Ovary (tissue), 9 donors: ENCODE measurements around the gene PGRMC1. TPM values are rescaled to one million over a fixed set of nuclear protein-coding genes. Genes with fewer than 3 reads are reported as not detected.

ENCODE experiments used
- DNase-seq, 5 donors: peaks; one replicate each; pipeline ENCODE4 v3.0.0-alpha.2; 2019 to 2020
- H3K27ac ChIP-seq, 2 donors: fragments of 200-600 bp; one replicate each; pipeline versions ENCODE4 v1.5.1 to v1.8.0; 2019 to 2022
- H3K27me3 ChIP-seq: fragments of 200-600 bp; one replicate; pipeline ENCODE4 v1.8.0; 2022
- H3K36me3 ChIP-seq: fragments of 200-600 bp; sonication (generic); one replicate; pipeline ENCODE4 v1.5.1; 2019
- H3K4me1 ChIP-seq: one replicate; pipeline ENCODE4 v1.8.1; 2013; ENCODE audit warnings: mild to moderate bottlenecking, moderate library complexity; ENCODE audit not compliant: insufficient read depth
- H3K4me3 ChIP-seq: fragments of 200-600 bp; sonication (generic); one replicate; pipeline ENCODE4 v1.5.1; 2017
- H3K9me3 ChIP-seq, 2 donors: fragments of 200-600 bp in 1 of 2; sonication (generic) in 1 of 2; one replicate each; pipeline versions ENCODE4 v1.5.1 to v1.8.1; 2013 to 2019; ENCODE audit warnings: mild to moderate bottlenecking in 1 of 2, moderate library complexity in 1 of 2
- EP300 ChIP-seq: sonication (generic); formaldehyde crosslinking; IDR thresholded peaks from one replicate; pipeline ENCODE4 v1.6.1; 2017; ENCODE audit warnings: antibody characterized with exemption
- POLR2A ChIP-seq: fragments of 450-650 bp; IDR thresholded peaks from one replicate; pipeline ENCODE4 v1.6.1; 2017; ENCODE audit warnings: antibody characterized with exemption, mild to moderate bottlenecking, moderate library complexity
- WGBS, 3 donors: extraction: QIAGEN DNeasy Blood & Tissue Kit in 1 of 3; methylation state at CpG; one replicate each; pipeline versions ENCODE4 v1.1.5 to v1.1.7; 2013 to 2017; 5-methylcytosine and 5-hydroxymethylcytosine counted together
- intact Hi-C, 4 donors: fragments of 100-400 bp; cut with DNase I; formaldehyde crosslinking; loops; one replicate each; pipeline versions ENCODE4 v1.11.0 to v1.15.1; 2022 to 2023
- polyA plus RNA-seq, 2 donors: library from polyadenylated mRNA; stranded (reverse); fragments of 200-250 nt in 1 of 2; fragments of 350-450 nt in 1 of 2; fragmentation: Illumina TruSeq in 1 of 2; extraction: RNeasy Lipid Tissue Mini Kit (QIAGEN cat#74804) in 1 of 2; gene quantifications; one replicate each; pipeline ENCODE4 v1.2.3, GENCODE V29; 2013 to 2014
- total RNA-seq, 7 donors: library from RNA; depleted of rRNA in 2 of 7; stranded (reverse); fragments of >200 nt in 2 of 7; fragmentation: NEBNext Ultra II Directional in 3 of 7; extraction: Animal tissue kit (Norgen Biotek cat#: 25700) in 3 of 7; gene quantifications; one replicate each; pipeline versions ENCODE4 v1.1.0 to v1.2.4, GENCODE V29; 2016 to 2023
- TF ChIP-seq, protein P1 (sequence below), 3 donors: fragments of 450-650 bp in 2 of 3; fragments of 200-600 bp in 1 of 3; IDR thresholded peaks; one replicate each; pipeline versions ENCODE4 v1.5.1 to v1.8.0; 2016 to 2022; ENCODE audit warnings: antibody characterized with exemption in 3 of 3, mild to moderate bottlenecking in 1 of 3
- donor health status: DM: no; HTN: no; CAD: no; lungs with moderate emphysema.
- donor health status: DM: no; HTN: no; CAD: no.
- donor health status: Bipolar disorder and iron deficiency.
- donor health status: DM: yes; HTN: yes; CAD: no.
- donor health status: DM: no; HTN: no; CAD: no.
- donor health status: DM: yes; HTN: yes; CAD: no.

PGRMC1 gene
- total and polyA plus RNA-seq, 9 donors, result 89.6 to 164 (median 102) TPM

DNA sequence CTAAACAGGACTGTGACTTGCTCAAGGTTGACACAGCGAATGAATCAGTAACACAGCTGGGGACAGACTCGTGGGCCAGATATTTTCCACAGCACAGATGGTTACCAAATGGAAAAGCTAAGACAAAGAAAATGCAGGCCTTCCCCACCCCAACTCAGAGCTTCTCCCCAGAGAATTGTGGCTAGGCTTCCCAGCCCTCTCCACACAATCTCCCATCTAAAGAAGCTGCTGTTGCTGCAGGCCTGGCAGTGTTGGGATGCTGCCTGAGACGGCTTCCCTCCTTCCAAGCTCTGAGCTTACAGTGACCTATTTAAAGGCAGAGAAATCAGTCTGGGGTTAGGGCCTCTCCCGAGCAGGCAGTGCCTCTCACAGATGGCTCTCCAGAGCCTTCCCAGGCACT lies 46.5 kb upstream of the PGRMC1 start:
- Histone ChIP-seq H3K4me1 (peaks cover 2% of the 10 kb centered on the region), H3K27me3 (no peaks in the 10 kb centered on the region), H3K36me3 (no peaks in the 10 kb centered on the region), H3K9me3 (no peaks in the 10 kb centered on the region), H3K4me3 (no peak overlapping the region), H3K27ac (peak overlapping the region in 1 of 2 donors; percentile 6)
- DNase-seq, result peak in 2 of 5 donors; percentile 10 to 19
- WGBS, 3 donors, result 36 to 45% (median 37%) methylated on average over 4 of the region's 4 CpGs
- TF ChIP-seq, protein P1, sequence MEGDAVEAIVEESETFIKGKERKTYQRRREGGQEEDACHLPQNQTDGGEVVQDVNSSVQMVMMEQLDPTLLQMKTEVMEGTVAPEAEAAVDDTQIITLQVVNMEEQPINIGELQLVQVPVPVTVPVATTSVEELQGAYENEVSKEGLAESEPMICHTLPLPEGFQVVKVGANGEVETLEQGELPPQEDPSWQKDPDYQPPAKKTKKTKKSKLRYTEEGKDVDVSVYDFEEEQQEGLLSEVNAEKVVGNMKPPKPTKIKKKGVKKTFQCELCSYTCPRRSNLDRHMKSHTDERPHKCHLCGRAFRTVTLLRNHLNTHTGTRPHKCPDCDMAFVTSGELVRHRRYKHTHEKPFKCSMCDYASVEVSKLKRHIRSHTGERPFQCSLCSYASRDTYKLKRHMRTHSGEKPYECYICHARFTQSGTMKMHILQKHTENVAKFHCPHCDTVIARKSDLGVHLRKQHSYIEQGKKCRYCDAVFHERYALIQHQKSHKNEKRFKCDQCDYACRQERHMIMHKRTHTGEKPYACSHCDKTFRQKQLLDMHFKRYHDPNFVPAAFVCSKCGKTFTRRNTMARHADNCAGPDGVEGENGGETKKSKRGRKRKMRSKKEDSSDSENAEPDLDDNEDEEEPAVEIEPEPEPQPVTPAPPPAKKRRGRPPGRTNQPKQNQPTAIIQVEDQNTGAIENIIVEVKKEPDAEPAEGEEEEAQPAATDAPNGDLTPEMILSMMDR (IDR thresholded peaks at IDR 0.05), result no peak
- no peak for TF ChIP-seq POLR2A
- TF ChIP-seq EP300, result no peak
- intact Hi-C loops, result no loop called here

DNA sequence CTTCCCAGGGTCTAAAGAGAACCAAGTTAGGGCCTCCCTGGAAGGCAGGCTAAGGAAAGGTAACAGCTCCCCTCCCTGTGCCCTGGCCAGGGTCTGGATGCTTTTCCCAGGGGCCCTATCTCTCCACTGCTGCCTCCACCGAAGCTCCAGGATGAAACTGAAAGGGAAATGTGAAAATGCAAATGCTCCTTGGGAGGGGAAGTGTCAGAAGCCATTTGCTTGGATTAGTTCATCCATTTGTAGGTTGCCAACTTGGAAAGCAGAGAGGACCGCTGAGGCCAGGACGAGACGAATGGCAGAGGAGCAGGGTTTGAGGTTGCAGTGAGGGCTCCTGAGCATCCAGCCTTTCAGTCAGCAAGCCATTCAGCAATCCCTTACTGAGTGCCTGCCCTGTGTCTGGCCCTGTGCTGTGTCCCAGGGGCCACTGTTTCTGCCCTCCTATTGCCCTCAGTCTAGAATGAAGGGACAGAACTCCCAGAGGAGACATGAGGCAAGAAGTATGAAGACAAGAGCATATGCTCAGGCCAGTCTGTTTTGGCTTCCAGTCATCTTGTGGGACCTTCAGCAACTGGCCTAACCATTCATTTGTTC lies 45.9 kb upstream of the PGRMC1 start:
- intact Hi-C loops, result no loop called here
- Histone ChIP-seq H3K4me3 (no peak overlapping the region), H3K4me1 (peaks cover 2% of the 10 kb centered on the region), H3K27ac (peak overlapping the region in 1 of 2 donors; percentile 6), H3K36me3 (no peaks in the 10 kb centered on the region), H3K9me3 (no peaks in the 10 kb centered on the region), H3K27me3 (no peaks in the 10 kb centered on the region)
- no peak for TF ChIP-seq POLR2A
- TF ChIP-seq EP300, result no peak
- TF ChIP-seq, protein P1 (IDR thresholded peaks at IDR 0.05), result no peak
- 42 to 56% (median 48%) methylated on average over 4 of the region's 4 CpGs for WGBS, 3 donors
- peak in 1 of 5 donors; percentile 10 for DNase-seq

- WGBS, 3 donors, result 31 to 41% (median 37%) methylated on average over 8 of the region's 8 CpGs
- DNase-seq, result peak in 3 of 5 donors; percentile 14 to 43 (median 16)
- intact Hi-C loops, result no loop called here
- Histone ChIP-seq H3K9me3 (no peaks in the 10 kb centered on the region), H3K4me1 (peaks cover 2% of the 10 kb centered on the region), H3K4me3 (no peak overlapping the region), H3K27ac (no peak overlapping the region), H3K36me3 (no peaks in the 10 kb centered on the region), H3K27me3 (no peaks in the 10 kb centered on the region)
- TF ChIP-seq, protein P1 (IDR thresholded peaks at IDR 0.05), result no peak
- no peak for TF ChIP-seq EP300
- TF ChIP-seq POLR2A, result no peak
Observed at GRCh38 chrX:119190831-119191230, 45.3 kb upstream of the PGRMC1 start.

- DNase-seq, result no peak
- WGBS, 3 donors, result 40 to 52% (median 42%) methylated on average over 5 of the region's 5 CpGs
- peaks cover 2% of the 10 kb centered on the region for H3K4me1 ChIP-seq
- H3K9me3 ChIP-seq, result no peaks in the 10 kb centered on the region
- H3K36me3 ChIP-seq, result no peaks in the 10 kb centered on the region
- intact Hi-C loops, result no loop called here
- TF ChIP-seq POLR2A (no peak), EP300 (no peak)
- TF ChIP-seq, protein P1 (IDR thresholded peaks at IDR 0.05), result no peak
- no peaks in the 10 kb centered on the region for H3K27me3 ChIP-seq
- H3K27ac ChIP-seq, result no peak overlapping the region
- no peak overlapping the region for H3K4me3 ChIP-seq
Observed at GRCh38 chrX:119194621-119195020, 41.5 kb upstream of the PGRMC1 start.
